Measurements from ENCODE around the gene CDCA4.

CDCA4 gene

DNA sequence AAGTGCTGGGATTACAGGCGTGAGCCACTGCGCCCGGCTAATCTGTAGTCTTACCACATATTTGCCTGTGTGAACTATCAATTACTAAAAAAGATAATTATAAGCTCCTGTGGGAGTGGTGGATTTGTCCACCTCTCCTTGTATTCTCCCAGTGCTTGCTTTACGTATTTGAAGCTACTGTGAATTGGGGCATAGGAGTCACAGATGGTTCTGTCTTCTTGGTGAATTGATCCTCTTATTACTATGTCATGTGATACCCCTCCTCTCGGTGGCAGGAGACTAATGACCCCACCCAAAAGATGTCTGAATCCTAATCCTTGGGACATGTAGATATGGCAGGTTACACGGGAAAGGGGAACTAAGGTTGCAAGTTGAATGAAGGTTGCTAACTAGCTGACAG lies 32.5 kb upstream of the CDCA4 start:
- Histone ChIP-seq H3K4me2 (ENCODE audit: low read length) (no peak overlapping the region), H3K4me1 (ENCODE audit: control insufficient read depth, low read length) (no peaks in the 10 kb centered on the region), H3K27ac (ENCODE audit: low read depth, low read length) (no peak overlapping the region), H4K20me1 (ENCODE audit: control insufficient read depth, insufficient read depth, low read depth, low read length) (no peaks in the 10 kb centered on the region), H3F3A (ENCODE audit: control insufficient read depth, insufficient read depth) (no peaks in the 10 kb centered on the region), H3K9me3 (ENCODE audit: control insufficient read depth, insufficient read depth, low read length) (no peaks in the 10 kb centered on the region), H3K9me2 (replicated peaks; ENCODE audit: control insufficient read depth, low read length) (no peaks in the 10 kb centered on the region), H3K4me3 (ENCODE audit: low read length) (no peak overlapping the region), H3K79me2 (ENCODE audit: control insufficient read depth, low read length) (no peaks in the 10 kb centered on the region), H3K27me3 (ENCODE audit: control insufficient read depth, low read length) (no peaks in the 10 kb centered on the region), H3K36me3 (ENCODE audit: control insufficient read depth, low read length) (no peaks in the 10 kb centered on the region; the same call in 1 of the 2 replicates)
- TF ChIP-seq, protein P1, sequence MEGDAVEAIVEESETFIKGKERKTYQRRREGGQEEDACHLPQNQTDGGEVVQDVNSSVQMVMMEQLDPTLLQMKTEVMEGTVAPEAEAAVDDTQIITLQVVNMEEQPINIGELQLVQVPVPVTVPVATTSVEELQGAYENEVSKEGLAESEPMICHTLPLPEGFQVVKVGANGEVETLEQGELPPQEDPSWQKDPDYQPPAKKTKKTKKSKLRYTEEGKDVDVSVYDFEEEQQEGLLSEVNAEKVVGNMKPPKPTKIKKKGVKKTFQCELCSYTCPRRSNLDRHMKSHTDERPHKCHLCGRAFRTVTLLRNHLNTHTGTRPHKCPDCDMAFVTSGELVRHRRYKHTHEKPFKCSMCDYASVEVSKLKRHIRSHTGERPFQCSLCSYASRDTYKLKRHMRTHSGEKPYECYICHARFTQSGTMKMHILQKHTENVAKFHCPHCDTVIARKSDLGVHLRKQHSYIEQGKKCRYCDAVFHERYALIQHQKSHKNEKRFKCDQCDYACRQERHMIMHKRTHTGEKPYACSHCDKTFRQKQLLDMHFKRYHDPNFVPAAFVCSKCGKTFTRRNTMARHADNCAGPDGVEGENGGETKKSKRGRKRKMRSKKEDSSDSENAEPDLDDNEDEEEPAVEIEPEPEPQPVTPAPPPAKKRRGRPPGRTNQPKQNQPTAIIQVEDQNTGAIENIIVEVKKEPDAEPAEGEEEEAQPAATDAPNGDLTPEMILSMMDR (IDR thresholded peaks at IDR 0.05; ENCODE audit: low read depth, low read length, poor library complexity, severe bottlenecking) = no peak
- TF ChIP-seq EZH2phosphoT487 (IDR thresholded peaks at IDR 0.05; ENCODE audit: borderline replicate concordance, low read length) = no peak

DNA sequence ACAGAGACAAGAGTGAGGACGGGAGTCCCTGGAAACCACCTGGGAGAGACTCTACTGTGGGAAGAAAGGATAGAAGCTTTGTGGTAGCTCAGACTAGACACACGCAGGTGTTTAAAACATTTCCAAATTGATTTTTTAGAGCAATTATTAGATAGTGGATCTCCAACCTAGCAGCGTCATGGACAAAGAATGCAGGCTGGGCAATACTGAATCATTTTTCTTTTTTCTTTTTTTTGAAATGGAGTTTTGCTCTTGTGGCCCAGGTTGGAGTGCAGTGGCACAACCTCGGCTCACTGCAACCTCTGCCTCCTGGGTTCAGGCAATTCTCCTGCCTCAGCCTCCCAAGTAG lies 31.2 kb upstream of the CDCA4 start:
- Histone ChIP-seq H3K36me3 (ENCODE audit: control insufficient read depth, low read length) (no peaks in the 10 kb centered on the region; the same call in 1 of the 2 replicates), H3K4me2 (ENCODE audit: low read length) (no peak overlapping the region), H4K20me1 (ENCODE audit: control insufficient read depth, insufficient read depth, low read depth, low read length) (no peaks in the 10 kb centered on the region), H3K27ac (ENCODE audit: low read depth, low read length) (no peak overlapping the region), H3K4me3 (ENCODE audit: low read length) (no peak overlapping the region), H3K4me1 (ENCODE audit: control insufficient read depth, low read length) (no peaks in the 10 kb centered on the region), H3K79me2 (ENCODE audit: control insufficient read depth, low read length) (no peaks in the 10 kb centered on the region), H3F3A (ENCODE audit: control insufficient read depth, insufficient read depth) (no peaks in the 10 kb centered on the region), H3K9me3 (ENCODE audit: control insufficient read depth, insufficient read depth, low read length) (no peaks in the 10 kb centered on the region), H3K9me2 (replicated peaks; ENCODE audit: control insufficient read depth, low read length) (no peaks in the 10 kb centered on the region), H3K27me3 (ENCODE audit: control insufficient read depth, low read length) (no peaks in the 10 kb centered on the region)
- TF ChIP-seq, protein P1 (IDR thresholded peaks at IDR 0.05; ENCODE audit: low read depth, low read length, poor library complexity, severe bottlenecking) = no peak
- no peak for TF ChIP-seq EZH2phosphoT487 (IDR thresholded peaks at IDR 0.05; ENCODE audit: borderline replicate concordance, low read length)

DNA sequence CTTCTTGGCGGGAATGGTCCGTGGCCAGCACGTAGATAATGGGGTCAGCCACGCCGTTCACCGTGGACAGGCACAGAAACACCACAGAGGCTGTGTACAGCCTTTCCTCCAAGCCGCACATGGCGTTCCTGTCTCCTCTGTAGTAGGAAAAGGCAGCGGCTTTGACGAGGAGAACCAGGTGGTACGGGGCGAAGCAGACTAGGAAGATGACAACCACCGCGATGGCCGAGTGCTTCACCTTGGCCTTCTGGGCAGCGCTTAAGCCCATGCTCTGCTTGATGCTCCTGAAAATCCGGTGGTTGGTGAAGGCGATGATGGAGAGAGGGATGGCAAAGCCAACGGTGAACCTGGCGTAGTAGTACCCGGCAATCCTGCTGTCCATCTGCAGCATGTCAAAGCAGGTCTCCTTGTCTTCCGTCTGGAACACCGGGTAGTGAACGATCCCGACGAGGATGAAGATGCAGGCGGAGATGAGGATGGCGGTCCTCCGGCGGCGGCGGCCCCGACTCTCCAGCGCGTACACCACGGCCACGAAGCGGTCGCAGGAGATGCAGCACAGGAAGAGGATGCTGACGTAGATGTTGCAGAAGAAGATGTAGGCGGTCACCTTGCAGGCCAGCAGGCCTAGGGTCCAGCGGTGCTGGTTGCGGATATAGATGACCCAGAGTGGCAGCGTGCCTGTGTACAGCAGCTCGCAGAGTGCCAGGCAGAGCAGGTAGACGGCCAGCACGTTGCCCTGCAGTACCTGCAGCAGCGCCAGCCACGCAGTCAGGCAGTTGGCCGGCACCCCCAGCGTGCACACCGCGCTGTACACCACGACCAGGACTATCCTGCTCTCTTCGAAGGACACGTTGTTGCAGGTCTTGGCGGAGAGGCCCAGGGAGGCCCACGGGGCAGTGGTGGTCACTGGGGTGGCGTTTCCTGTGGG lies 30.6 kb upstream of the CDCA4 start:
- Histone ChIP-seq H3K4me2 (ENCODE audit: low read length) (no peak overlapping the region), H3K79me2 (ENCODE audit: control insufficient read depth, low read length) (no peaks in the 10 kb centered on the region), H3K27ac (ENCODE audit: low read depth, low read length) (no peak overlapping the region), H3K4me1 (ENCODE audit: control insufficient read depth, low read length) (no peaks in the 10 kb centered on the region), H3F3A (ENCODE audit: control insufficient read depth, insufficient read depth) (no peaks in the 10 kb centered on the region), H3K27me3 (ENCODE audit: control insufficient read depth, low read length) (no peaks in the 10 kb centered on the region), H4K20me1 (ENCODE audit: control insufficient read depth, insufficient read depth, low read depth, low read length) (no peaks in the 10 kb centered on the region), H3K36me3 (ENCODE audit: control insufficient read depth, low read length) (no peaks in the 10 kb centered on the region; the same call in 1 of the 2 replicates), H3K9me3 (ENCODE audit: control insufficient read depth, insufficient read depth, low read length) (no peaks in the 10 kb centered on the region), H3K9me2 (replicated peaks; ENCODE audit: control insufficient read depth, low read length) (no peaks in the 10 kb centered on the region), H3K4me3 (ENCODE audit: low read length) (no peak overlapping the region)
- no peak for TF ChIP-seq EZH2phosphoT487 (IDR thresholded peaks at IDR 0.05; ENCODE audit: borderline replicate concordance, low read length)
- TF ChIP-seq, protein P1 (IDR thresholded peaks at IDR 0.05; ENCODE audit: low read depth, low read length, poor library complexity, severe bottlenecking) = no peak
